ENCODE results near the gene TBX2. TPM values are rescaled to one million over a fixed set of nuclear protein-coding genes. Genes with fewer than 3 reads are reported as not detected.

The TBX2 gene
- total and polyA plus RNA-seq, 2 of the 13 experiments (the other 11 are each of a cell fraction or from before 2014, with no cell fraction given): 2.8 to 15.3 TPM

GRCh38 chr17:61420052-61420451 is 20.4 kb downstream of the TBX2 start:
- TF ChIP-seq IKZF1 (IDR thresholded peaks at IDR 0.05): no peak
- TF ChIP-seq PRDM15 (CRISPR knock-in tag; IDR thresholded peaks at IDR 0.05): no peak
- no peak for TF ChIP-seq ZSCAN25 (CRISPR knock-in tag; IDR thresholded peaks at IDR 0.05)
- TF ChIP-seq CENPX (CRISPR knock-in tag; IDR thresholded peaks at IDR 0.05): no peak
- no peak for TF ChIP-seq ZBTB7A (CRISPR knock-in tag; IDR thresholded peaks at IDR 0.05)
- no peak for TF ChIP-seq ZNF747 (CRISPR knock-in tag; IDR thresholded peaks at IDR 0.05; ENCODE audit: borderline replicate concordance)
- TF ChIP-seq ZUFSP (CRISPR knock-in tag; IDR thresholded peaks at IDR 0.05; ENCODE audit: borderline replicate concordance): no peak
- TF ChIP-seq GPN1 (CRISPR knock-in tag; IDR thresholded peaks at IDR 0.05; ENCODE audit: borderline replicate concordance): no peak
- no peaks in the 10 kb centered on the region for H3K79me2 ChIP-seq (ENCODE audit: insufficient read depth, low read length)
- H3K4me2 ChIP-seq (ENCODE audit: low read depth, low read length): no peak overlapping the region
- no peak overlapping the region for H3K4me3 ChIP-seq (replicated peaks in 1 of 3; ENCODE audit: insufficient read depth in 1 of 3, low read depth in 2 of 3, low read length in 3 of 3)
- no peaks in the 10 kb centered on the region for H4K20me1 ChIP-seq (ENCODE audit: insufficient read depth, low read length)
- ATAC-seq: no peak
- H2AFZ ChIP-seq (ENCODE audit: low read length): no peak overlapping the region
- CTCF ChIA-PET (ENCODE audit: low intra/inter-chr PET ratio, low total read pairs): no interaction called here
- no peak overlapping the region for H3K27ac ChIP-seq (ENCODE audit: extremely low read length, insufficient read depth, low read length)
- BruUV-seq (replicated peaks): no TSS peak
- H3K9ac ChIP-seq (ENCODE audit: insufficient read depth, low read depth, low read length): no peak overlapping the region
- no peaks in the 10 kb centered on the region for H3K36me3 ChIP-seq (replicated peaks in 1 of 2; ENCODE audit: control insufficient read depth in 1 of 2, insufficient read depth in 2 of 2, low read length in 2 of 2)
- peak; percentile 8 for FAIRE-seq
- no peaks in the 10 kb centered on the region for H3K9me3 ChIP-seq (ENCODE audit: low read length)
- 47% methylated on average over 4 of the region's 4 CpGs for WGBS (ENCODE audit: low lambda C conversion rate)
- POLR2A ChIA-PET: no interaction called here
- no peak for DNase-seq (ENCODE audit: low spot score)
- H3K4me1 ChIP-seq (ENCODE audit: insufficient read depth, low read length): peaks cover 34% of the 10 kb centered on the region
- H3K27me3 ChIP-seq (ENCODE audit: control insufficient read depth in 1 of 2, insufficient read depth in 2 of 2, low read length in 2 of 2): no peaks in the 10 kb centered on the region
- in situ Hi-C loops (cut with HindIII; ENCODE audit: extremely low pct_ligation_motif_present, low pct_unique_long_range_greater_than_20kb) (loop anchor here (10.0 kb wide), 1 partner anchor 135 kb away; no protein-coding TSS in a partner anchor), intact Hi-C loops (cut with micrococcal nuclease; ENCODE audit: unreplicated experiment) (no loop called here)
